Daoy (cell line): ENCODE data around the gene DUXA. TPM values are rescaled to one million over a fixed set of nuclear protein-coding genes. Genes with fewer than 3 reads are reported as not detected.

Experiments used
- DNase-seq: peaks from one replicate; pipeline ENCODE4 v3.0.0-alpha.2; 2015; ENCODE audit warnings: low read depth
- total RNA-seq: library from RNA; depleted of rRNA; stranded (reverse); fragments of >200 nt; shearing (Covaris generic); gene quantifications from 2 replicates; pipeline ENCODE4 v1.2.3, GENCODE V29; 2014; rRNA removed

Gene DUXA
- total RNA-seq, 1 experiment from 2014 or later, result not detected

- no peak for DNase-seq
These were observed 61.1 kb downstream of the DUXA start for GRCh38 chr19:57105976-57106721.

Other genes starting within 250 kb of the DUXA start
- not detected in 2 replicates for gene USP29, start 47.5 kb downstream of the DUXA start, total RNA-seq
- gene ZIM3, start 22.3 kb downstream of the DUXA start, total RNA-seq, result not detected in 2 replicates
- 11.9 and 49.2 TPM in 2 replicates for gene ZNF264, start 24.0 kb upstream of the DUXA start, total RNA-seq
- gene AURKC, start 63.5 kb upstream of the DUXA start, total RNA-seq, result 0.46 and 1.8 TPM in 2 replicates
- gene ZNF805, start 73.1 kb upstream of the DUXA start, total RNA-seq, result 9.5 and 11.2 TPM in 2 replicates
- gene ZNF460, start 113.0 kb upstream of the DUXA start, total RNA-seq, result 19.8 and 23.3 TPM in 2 replicates
- 6.3 and 7.4 TPM in 2 replicates for gene ZNF543, start 153.0 kb upstream of the DUXA start, total RNA-seq
- 5.7 and 6.2 TPM in 2 replicates for gene ZNF304, start 183.8 kb upstream of the DUXA start, total RNA-seq
- 24.1 and 24.9 TPM in 2 replicates for gene TRAPPC2B, start 196.1 kb upstream of the DUXA start, total RNA-seq
- gene ZNF547, start 196.1 kb upstream of the DUXA start, total RNA-seq, result 2.6 and 3.4 TPM in 2 replicates
- 13.4 and 17.3 TPM in 2 replicates for gene ZNF548, start 222.4 kb upstream of the DUXA start, total RNA-seq
- gene ZNF17, start 243.7 kb upstream of the DUXA start, total RNA-seq, result 7.9 and 8.0 TPM in 2 replicates